WTC11 (cell line): ENCODE measurements around the gene SDHB. TPM values are rescaled to one million over a fixed set of nuclear protein-coding genes. Genes with fewer than 3 reads are reported as not detected.
A peak's percentile ranks its signal among the peaks of the same experiment; 100 is the strongest.

Source experiments
- ATAC-seq: fragments of 200-7000 bp; cut with Tn5 transposase; 2 replicates; pipeline ENCODE4 v1.10.0; 2021; ENCODE audit warnings: mild to moderate bottlenecking, moderate library complexity
- CTCF ChIA-PET: fragments of 300-600 bp; sonication (Branson Sonifier 250); formaldehyde crosslinking; loops from one replicate; lab custom pipeline; 2021; ENCODE audit warnings: antibody characterized with exemption; lab: Charles Lee
- POLR2A ChIA-PET: fragments of 350-600 bp; sonication (Branson Sonifier 250); formaldehyde crosslinking; loops from one replicate; lab custom pipeline; 2021; ENCODE audit warnings: antibody characterized with exemption; lab: Charles Lee
- DNase-seq: peaks from one replicate; pipeline ENCODE4 v3.0.0; 2021; ENCODE audit warnings: low spot score
- H3K27ac Mint-ChIP-seq: 2 replicates; pipeline ENCODE4 v1.8.0; 2021; ENCODE audit warnings: mixed read lengths
- H3K27me3 Mint-ChIP-seq: 2 replicates; pipeline ENCODE4 v1.8.0; 2021; ENCODE audit warnings: low read depth, mild to moderate bottlenecking, moderate library complexity, mixed read lengths
- H3K36me3 Mint-ChIP-seq: 2 replicates; pipeline ENCODE4 v1.8.0; 2021; ENCODE audit warnings: mixed read lengths
- H3K4me1 Mint-ChIP-seq: 2 replicates; pipeline ENCODE4 v1.8.0; 2022; ENCODE audit warnings: mixed read lengths
- H3K4me3 Mint-ChIP-seq: 2 replicates; pipeline ENCODE4 v1.8.0; 2021; ENCODE audit warnings: mild to moderate bottlenecking, moderate library complexity, mixed read lengths
- H3K9me3 Mint-ChIP-seq: 2 replicates; pipeline ENCODE4 v1.8.0; 2021; ENCODE audit warnings: mixed read lengths
- ATF1 ChIP-seq: sonication (generic); formaldehyde crosslinking; IDR thresholded peaks from 2 replicates; pipeline ENCODE4 v1.8.1; 2023; ENCODE audit warnings: mild to moderate bottlenecking, moderate library complexity, missing genetic modification reagents
- CBFB ChIP-seq: sonication (generic); formaldehyde crosslinking; IDR thresholded peaks from 2 replicates; pipeline ENCODE4 v1.8.1; 2022; ENCODE audit warnings: mild to moderate bottlenecking, low read depth, missing genetic modification reagents
- FOXK1 ChIP-seq: sonication (generic); formaldehyde crosslinking; IDR thresholded peaks from 2 replicates; pipeline ENCODE4 v1.8.0; 2022; ENCODE audit warnings: mild to moderate bottlenecking, moderate library complexity, missing genetic modification reagents
- GRHL2 ChIP-seq: fragments of 250-450 bp; sonication (Bioruptor Pico); IDR thresholded peaks from 2 replicates; pipeline ENCODE4 v1.8.0; 2022; ENCODE audit warnings: mild to moderate bottlenecking, moderate library complexity; ENCODE audit not compliant: insufficient replicate concordance, severe bottlenecking
- KAT7 ChIP-seq: sonication (generic); formaldehyde crosslinking; IDR thresholded peaks from 2 replicates; pipeline ENCODE4 v1.8.1; 2023; ENCODE audit warnings: missing genetic modification reagents, mild to moderate bottlenecking, borderline replicate concordance
- NFATC4 ChIP-seq: fragments of 250-450 bp; sonication (Bioruptor Pico); IDR thresholded peaks from 2 replicates; pipeline ENCODE4 v1.9.0; 2021; ENCODE audit warnings: mild to moderate bottlenecking
- NFE2L1 ChIP-seq: sonication (generic); formaldehyde crosslinking; IDR thresholded peaks from 2 replicates; pipeline ENCODE4 v1.8.1; 2023; ENCODE audit warnings: missing genetic modification reagents
- NR2C2 ChIP-seq: sonication (generic); formaldehyde crosslinking; IDR thresholded peaks from 2 replicates; pipeline ENCODE4 v1.8.0; 2022; ENCODE audit warnings: mild to moderate bottlenecking, missing genetic modification reagents
- OVOL2 ChIP-seq: fragments of 250-450 bp; sonication (Bioruptor Pico); IDR thresholded peaks from 2 replicates; pipeline ENCODE4 v1.9.0; 2021; ENCODE audit warnings: mild to moderate bottlenecking, borderline replicate concordance
- SMAD4 ChIP-seq: sonication (generic); formaldehyde crosslinking; IDR thresholded peaks from 2 replicates; pipeline ENCODE4 v1.8.0; 2022; ENCODE audit warnings: mild to moderate bottlenecking, missing genetic modification reagents
- TP53 ChIP-seq: sonication (generic); formaldehyde crosslinking; IDR thresholded peaks from 2 replicates; pipeline ENCODE4 v1.8.1; 2023; ENCODE audit warnings: mild to moderate bottlenecking, missing genetic modification reagents
- ZNF121 ChIP-seq: sonication (generic); formaldehyde crosslinking; IDR thresholded peaks from 2 replicates; pipeline ENCODE4 v1.8.0; 2023; ENCODE audit warnings: missing genetic modification reagents
- ZNF219 ChIP-seq: sonication (generic); formaldehyde crosslinking; IDR thresholded peaks from 2 replicates; pipeline ENCODE4 v1.8.0; 2023; ENCODE audit warnings: missing genetic modification reagents, mild to moderate bottlenecking, borderline replicate concordance
- total RNA-seq: library from RNA; stranded (reverse); gene quantifications from 3 replicates; pipeline ENCODE4 v1.2.3, GENCODE V29; 2021
- TF ChIP-seq, protein P1 (sequence below): sonication (generic); formaldehyde crosslinking; IDR thresholded peaks from 2 replicates; pipeline ENCODE4 v1.8.1; 2022; ENCODE audit warnings: missing genetic modification reagents, borderline replicate concordance
- TF ChIP-seq, protein P2 (sequence below): fragments of 250-450 bp; sonication (Bioruptor Pico); IDR thresholded peaks from 2 replicates; pipeline ENCODE4 v1.9.0; 2021; ENCODE audit warnings: mild to moderate bottlenecking
- TF ChIP-seq, protein P3 (sequence below): fragments of 200-600 bp; IDR thresholded peaks from 2 replicates; pipeline ENCODE4 v1.8.0; 2022; ENCODE audit warnings: antibody characterized with exemption
- TF ChIP-seq, protein P4 (sequence below): sonication (generic); formaldehyde crosslinking; conservative IDR thresholded peaks from 2 replicates; pipeline ENCODE4 v1.8.1; 2022; ENCODE audit warnings: mild to moderate bottlenecking, missing genetic modification reagents
- TF ChIP-seq, protein P5 (sequence below): sonication (generic); formaldehyde crosslinking; IDR thresholded peaks from 2 replicates; pipeline ENCODE4 v1.8.0; 2022; ENCODE audit warnings: mild to moderate bottlenecking, missing genetic modification reagents
- TF ChIP-seq, protein P6 (sequence below): sonication (generic); formaldehyde crosslinking; IDR thresholded peaks from 2 replicates; pipeline ENCODE4 v1.8.1; 2023; ENCODE audit warnings: mild to moderate bottlenecking, missing genetic modification reagents

SDHB gene
- total RNA-seq, 1 experiment from 2014 or later: 89.5 TPM

DNA sequence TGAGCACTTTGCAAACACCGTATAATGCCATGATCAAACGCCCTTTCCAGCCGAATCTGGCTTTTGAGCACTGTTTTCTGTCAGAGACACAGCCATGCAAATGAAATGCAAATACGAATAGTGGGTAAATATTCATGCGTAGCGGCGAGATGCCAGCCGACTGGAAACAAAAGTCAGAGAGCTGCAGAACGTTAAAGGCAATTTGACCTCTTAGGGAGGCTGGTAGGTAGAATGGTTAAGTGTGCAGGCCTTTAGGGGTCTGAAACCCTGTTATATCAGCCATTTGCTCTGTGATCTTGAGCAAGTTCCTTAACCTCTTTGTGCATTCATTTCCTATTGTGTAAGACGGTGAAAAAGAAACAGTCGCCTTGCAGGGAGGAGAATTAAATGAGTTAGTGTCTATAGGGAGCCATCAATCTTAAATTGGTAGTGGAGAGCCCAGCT lies 6.5 kb upstream of the SDHB start (continued):
- TF ChIP-seq NFE2L1 (CRISPR knock-in tag) (no peak), NFATC4 (CRISPR knock-in tag) (no peak), KAT7 (no peak), TP53 (CRISPR knock-in tag) (no peak)
- TF ChIP-seq, protein P1, sequence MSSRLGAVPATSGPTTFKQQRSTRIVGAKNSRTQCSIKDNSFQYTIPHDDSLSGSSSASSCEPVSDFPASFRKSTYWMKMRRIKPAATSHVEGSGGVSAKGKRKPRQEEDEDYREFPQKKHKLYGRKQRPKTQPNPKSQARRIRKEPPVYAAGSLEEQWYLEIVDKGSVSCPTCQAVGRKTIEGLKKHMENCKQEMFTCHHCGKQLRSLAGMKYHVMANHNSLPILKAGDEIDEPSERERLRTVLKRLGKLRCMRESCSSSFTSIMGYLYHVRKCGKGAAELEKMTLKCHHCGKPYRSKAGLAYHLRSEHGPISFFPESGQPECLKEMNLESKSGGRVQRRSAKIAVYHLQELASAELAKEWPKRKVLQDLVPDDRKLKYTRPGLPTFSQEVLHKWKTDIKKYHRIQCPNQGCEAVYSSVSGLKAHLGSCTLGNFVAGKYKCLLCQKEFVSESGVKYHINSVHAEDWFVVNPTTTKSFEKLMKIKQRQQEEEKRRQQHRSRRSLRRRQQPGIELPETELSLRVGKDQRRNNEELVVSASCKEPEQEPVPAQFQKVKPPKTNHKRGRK (CRISPR knock-in tag): no peak
- TF ChIP-seq, protein P2, sequence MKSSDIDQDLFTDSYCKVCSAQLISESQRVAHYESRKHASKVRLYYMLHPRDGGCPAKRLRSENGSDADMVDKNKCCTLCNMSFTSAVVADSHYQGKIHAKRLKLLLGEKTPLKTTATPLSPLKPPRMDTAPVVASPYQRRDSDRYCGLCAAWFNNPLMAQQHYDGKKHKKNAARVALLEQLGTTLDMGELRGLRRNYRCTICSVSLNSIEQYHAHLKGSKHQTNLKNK (CRISPR knock-in tag): no peak

DNA sequence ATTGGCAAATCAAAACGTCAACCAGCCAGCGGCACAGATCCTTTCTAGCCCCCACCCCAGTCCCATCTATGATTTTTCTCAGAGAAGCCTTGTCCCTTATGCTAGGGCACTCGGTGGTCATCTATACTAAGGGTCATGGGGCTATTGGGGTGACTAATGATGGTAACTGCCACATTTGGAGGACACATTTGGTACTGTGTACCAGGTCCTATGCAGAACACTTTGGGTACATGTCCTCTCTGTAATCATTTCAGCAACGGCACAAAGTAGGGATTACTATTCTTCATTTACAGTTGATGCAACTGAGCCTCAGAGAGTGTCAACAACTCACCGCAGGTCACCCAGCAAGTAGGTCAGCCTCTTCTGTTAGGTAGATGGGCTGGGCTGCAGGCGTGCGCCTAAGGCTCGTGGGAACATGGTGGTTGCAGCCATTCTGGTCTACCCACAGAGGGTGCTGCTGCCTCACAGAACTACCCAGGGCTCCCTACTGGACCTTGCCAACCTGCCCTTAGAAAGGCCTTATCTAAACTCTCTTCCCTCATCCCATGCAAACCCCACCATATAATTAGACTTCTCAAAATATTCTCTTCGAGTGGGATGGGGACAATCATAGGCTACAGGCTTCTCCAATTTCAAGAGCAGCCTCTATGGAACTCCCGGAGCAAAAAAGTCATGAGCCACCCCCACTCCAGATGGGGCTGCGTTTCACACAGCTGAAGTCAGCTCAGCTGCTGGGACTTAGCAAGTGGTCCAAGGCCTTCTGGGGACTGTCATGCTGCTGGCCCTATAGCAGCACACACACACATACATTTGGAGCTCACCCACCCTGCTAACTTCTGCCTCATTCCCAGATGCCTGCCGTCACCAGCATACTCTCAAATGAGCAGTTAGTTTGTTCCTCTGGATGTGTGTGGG lies 5.8 kb upstream of the SDHB start:
- H3K9me3 Mint-ChIP-seq: peaks cover 3% of the 10 kb centered on the region; the same call in 1 of the 2 replicates
- no peaks in the 10 kb centered on the region for H3K36me3 Mint-ChIP-seq
- no peak overlapping the region for H3K4me3 Mint-ChIP-seq
- POLR2A ChIA-PET: no interaction called here
- ATAC-seq (peak; percentile 99), DNase-seq (peak; percentile 83)
- no peaks in the 10 kb centered on the region for H3K27me3 Mint-ChIP-seq
- peak; percentile 81 for TF ChIP-seq ZNF121
- no peak for TF ChIP-seq NR2C2 (CRISPR knock-in tag)
- TF ChIP-seq, protein P3, sequence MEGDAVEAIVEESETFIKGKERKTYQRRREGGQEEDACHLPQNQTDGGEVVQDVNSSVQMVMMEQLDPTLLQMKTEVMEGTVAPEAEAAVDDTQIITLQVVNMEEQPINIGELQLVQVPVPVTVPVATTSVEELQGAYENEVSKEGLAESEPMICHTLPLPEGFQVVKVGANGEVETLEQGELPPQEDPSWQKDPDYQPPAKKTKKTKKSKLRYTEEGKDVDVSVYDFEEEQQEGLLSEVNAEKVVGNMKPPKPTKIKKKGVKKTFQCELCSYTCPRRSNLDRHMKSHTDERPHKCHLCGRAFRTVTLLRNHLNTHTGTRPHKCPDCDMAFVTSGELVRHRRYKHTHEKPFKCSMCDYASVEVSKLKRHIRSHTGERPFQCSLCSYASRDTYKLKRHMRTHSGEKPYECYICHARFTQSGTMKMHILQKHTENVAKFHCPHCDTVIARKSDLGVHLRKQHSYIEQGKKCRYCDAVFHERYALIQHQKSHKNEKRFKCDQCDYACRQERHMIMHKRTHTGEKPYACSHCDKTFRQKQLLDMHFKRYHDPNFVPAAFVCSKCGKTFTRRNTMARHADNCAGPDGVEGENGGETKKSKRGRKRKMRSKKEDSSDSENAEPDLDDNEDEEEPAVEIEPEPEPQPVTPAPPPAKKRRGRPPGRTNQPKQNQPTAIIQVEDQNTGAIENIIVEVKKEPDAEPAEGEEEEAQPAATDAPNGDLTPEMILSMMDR: peak; percentile 50; the same call in 1 of the 2 replicates
- peaks cover 39% of the 10 kb centered on the region for H3K4me1 Mint-ChIP-seq
- H3K27ac Mint-ChIP-seq: peak overlapping the region; percentile 17; the same call in 1 of the 2 replicates
- CTCF ChIA-PET: interaction anchor here (0.8 to 2.8 kb wide), 19 partner anchors 10 to 345 kb away, joined by 3 to 24 read pairs (median 4); partner anchors contain the start of genes PADI2 and PADI3

DNA sequence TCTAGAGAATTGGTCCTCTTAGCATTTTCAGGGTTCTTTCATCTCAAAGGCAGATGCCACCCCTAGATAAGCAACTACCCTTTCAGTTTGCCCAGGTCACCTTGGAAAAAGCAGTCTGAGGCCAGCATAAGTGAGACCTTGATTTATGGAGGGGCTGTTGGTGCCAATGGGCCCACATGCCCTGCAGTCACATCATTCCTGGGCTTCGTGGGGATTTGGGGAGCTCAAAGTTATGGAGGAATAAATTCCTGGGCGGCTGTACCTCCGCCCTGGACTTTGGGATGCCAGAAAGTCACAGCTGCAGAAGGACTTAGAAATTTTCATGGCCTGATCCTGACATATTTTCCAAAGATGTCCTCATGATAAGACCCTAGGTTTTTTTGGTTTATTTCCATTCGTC lies 2.7 kb upstream of the SDHB start:
- no peak for ATAC-seq
- no peaks in the 10 kb centered on the region for H3K36me3 Mint-ChIP-seq
- POLR2A ChIA-PET: interaction anchor here (0.5 kb wide), 1 partner anchor 203 kb away, joined by 3 read pairs; no protein-coding TSS in a partner anchor
- no peak for DNase-seq
- H3K9me3 Mint-ChIP-seq: no peaks in the 10 kb centered on the region
- peaks cover 24% of the 10 kb centered on the region for H3K4me1 Mint-ChIP-seq
- no peak overlapping the region for H3K4me3 Mint-ChIP-seq
- TF ChIP-seq, protein P4, sequence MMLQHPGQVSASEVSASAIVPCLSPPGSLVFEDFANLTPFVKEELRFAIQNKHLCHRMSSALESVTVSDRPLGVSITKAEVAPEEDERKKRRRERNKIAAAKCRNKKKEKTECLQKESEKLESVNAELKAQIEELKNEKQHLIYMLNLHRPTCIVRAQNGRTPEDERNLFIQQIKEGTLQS (CRISPR knock-in tag): no peak
- TF ChIP-seq CBFB (CRISPR knock-in tag) (no peak), SMAD4 (CRISPR knock-in tag) (no peak), GRHL2 (CRISPR knock-in tag) (no peak), ZNF219 (CRISPR knock-in tag) (no peak), OVOL2 (CRISPR knock-in tag) (no peak), FOXK1 (CRISPR knock-in tag) (no peak), ATF1 (CRISPR knock-in tag) (no peak), NFATC4 (CRISPR knock-in tag) (no peak)
- TF ChIP-seq, protein P5, sequence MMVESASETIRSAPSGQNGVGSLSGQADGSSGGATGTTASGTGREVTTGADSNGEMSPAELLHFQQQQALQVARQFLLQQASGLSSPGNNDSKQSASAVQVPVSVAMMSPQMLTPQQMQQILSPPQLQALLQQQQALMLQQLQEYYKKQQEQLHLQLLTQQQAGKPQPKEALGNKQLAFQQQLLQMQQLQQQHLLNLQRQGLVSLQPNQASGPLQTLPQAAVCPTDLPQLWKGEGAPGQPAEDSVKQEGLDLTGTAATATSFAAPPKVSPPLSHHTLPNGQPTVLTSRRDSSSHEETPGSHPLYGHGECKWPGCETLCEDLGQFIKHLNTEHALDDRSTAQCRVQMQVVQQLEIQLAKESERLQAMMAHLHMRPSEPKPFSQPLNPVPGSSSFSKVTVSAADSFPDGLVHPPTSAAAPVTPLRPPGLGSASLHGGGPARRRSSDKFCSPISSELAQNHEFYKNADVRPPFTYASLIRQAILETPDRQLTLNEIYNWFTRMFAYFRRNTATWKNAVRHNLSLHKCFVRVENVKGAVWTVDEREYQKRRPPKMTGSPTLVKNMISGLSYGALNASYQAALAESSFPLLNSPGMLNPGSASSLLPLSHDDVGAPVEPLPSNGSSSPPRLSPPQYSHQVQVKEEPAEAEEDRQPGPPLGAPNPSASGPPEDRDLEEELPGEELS (CRISPR knock-in tag): no peak
- TF ChIP-seq, protein P6, sequence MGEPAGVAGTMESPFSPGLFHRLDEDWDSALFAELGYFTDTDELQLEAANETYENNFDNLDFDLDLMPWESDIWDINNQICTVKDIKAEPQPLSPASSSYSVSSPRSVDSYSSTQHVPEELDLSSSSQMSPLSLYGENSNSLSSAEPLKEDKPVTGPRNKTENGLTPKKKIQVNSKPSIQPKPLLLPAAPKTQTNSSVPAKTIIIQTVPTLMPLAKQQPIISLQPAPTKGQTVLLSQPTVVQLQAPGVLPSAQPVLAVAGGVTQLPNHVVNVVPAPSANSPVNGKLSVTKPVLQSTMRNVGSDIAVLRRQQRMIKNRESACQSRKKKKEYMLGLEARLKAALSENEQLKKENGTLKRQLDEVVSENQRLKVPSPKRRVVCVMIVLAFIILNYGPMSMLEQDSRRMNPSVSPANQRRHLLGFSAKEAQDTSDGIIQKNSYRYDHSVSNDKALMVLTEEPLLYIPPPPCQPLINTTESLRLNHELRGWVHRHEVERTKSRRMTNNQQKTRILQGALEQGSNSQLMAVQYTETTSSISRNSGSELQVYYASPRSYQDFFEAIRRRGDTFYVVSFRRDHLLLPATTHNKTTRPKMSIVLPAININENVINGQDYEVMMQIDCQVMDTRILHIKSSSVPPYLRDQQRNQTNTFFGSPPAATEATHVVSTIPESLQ: no peak
- 0 out of 2 replicates have a peak overlapping the region, but pooled peaks have one; percentile 44 for H3K27ac Mint-ChIP-seq
- H3K27me3 Mint-ChIP-seq: no peaks in the 10 kb centered on the region
- CTCF ChIA-PET: no interaction called here
